GM18873 (cell line): ENCODE measurements around the gene INPP1.
"Not testable (repeated sequence)": the region's sequence is repeated elsewhere in the genome, so short reads cannot be mapped to it uniquely, and the experiment has no call there.

Experiments
- ATAC-seq: cut with Tn5 transposase; IDR thresholded peaks from one replicate; pipeline ENCODE4 v1.9.1; 2021; ENCODE audit warnings: mild to moderate bottlenecking, moderate library complexity, moderate number of reproducible peaks; ENCODE audit not compliant: unreplicated experiment, low FRiP score

The INPP1 gene, protein sequence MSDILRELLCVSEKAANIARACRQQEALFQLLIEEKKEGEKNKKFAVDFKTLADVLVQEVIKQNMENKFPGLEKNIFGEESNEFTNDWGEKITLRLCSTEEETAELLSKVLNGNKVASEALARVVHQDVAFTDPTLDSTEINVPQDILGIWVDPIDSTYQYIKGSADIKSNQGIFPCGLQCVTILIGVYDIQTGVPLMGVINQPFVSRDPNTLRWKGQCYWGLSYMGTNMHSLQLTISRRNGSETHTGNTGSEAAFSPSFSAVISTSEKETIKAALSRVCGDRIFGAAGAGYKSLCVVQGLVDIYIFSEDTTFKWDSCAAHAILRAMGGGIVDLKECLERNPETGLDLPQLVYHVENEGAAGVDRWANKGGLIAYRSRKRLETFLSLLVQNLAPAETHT

DNA sequence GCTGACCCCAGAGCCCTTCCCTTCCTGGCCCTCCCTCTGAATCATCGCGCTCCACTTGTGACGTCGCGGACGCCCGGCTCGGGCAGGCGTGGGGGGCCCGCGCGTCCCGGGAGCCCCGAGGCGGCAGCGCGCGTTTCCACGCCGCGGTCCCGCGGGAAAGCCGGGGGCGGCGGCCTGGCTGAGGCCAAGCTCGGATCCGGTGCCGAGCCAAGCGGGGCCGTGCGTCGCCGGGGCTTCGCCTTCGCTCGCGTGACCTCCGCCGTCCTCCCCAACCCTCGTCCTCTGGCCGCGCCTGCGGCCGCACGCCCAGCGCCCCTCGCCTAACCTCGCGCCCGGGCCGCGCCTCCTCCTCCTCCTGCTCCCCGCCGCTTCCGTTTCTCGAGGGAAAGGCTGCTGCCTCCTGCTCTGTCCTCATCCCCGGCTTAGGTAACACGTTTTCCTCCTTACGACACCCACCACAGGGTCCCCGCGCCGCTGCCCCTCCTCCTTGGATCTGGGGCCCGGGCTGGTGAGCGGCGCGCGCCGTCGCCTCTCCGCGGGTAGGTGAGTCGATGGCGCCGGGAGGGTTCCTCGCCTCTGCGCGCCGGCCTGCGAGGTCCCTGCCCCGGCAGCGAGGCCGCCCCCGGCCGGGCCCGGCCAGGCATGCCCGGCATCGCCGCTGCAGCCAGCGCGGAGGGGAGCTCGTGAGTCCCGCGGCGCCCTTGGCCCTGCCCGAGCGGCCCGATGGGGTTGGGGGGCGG lies at the start of gene INPP1:
TSS of gene INPP1 (plus strand) at position 54 of the 740 bp plus-strand sequence. CDS start 16,514 bp downstream, outside the sequence.
- ATAC-seq: peak; percentile 46

DNA sequence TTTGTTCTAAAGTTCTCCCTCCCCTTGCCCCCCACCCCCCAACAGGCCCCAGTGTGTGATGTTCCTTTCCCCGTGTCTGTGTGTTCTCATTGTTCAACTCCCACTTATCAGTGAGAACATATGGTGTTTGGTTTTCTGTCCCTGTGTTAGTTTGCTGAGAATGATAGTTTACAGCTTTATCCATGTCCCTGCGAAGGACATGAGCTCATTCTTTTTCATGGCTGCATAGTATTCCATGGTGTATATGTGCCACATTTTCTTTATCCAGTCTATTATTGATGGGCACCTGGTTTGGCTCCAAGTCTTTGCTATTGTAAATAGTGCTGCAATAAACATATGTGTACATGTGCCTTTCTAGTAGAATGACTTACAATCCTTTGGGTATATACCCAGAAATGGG lies 45.5 kb upstream of the INPP1 start:
- ATAC-seq: not testable (repeated sequence)

DNA sequence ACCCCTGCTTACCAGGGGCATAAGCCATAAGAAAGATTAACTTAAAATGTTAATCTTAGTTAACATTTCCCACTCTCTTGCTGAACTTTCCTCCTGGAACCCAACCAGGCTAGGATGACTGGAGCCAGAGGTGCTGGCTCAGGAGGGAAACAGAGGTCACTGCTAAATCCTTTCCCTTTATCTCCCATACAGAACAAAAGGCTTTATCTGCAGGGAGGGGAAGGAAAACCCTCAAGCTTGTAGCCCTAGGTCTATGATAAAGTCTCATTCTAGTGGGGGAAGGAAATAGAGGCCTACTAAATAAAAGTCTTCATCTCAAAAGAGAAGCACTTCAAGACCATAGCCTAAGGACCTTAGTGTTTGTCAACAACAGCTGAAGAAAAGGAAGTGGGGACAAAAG lies 42.4 kb upstream of the INPP1 start:
- no peak for ATAC-seq

DNA sequence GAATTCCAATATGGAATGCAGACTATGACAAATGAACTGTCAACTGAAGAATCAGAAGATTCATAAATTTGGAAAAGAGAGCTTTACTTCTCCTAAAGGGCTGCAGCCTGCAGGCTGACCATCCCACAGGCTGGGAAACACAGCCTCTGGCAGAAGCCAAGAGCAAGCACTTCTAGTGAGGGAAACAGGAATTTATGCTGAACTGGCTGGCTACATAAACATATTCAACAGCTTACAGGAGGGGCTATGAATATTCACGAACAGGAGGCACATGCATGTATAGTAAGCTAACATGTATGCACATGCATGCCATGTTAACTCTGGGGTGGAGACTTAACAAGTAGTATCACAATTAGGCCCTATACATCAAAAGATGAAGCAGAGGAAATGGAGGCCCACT lies 41.3 kb upstream of the INPP1 start:
- no peak for ATAC-seq

DNA sequence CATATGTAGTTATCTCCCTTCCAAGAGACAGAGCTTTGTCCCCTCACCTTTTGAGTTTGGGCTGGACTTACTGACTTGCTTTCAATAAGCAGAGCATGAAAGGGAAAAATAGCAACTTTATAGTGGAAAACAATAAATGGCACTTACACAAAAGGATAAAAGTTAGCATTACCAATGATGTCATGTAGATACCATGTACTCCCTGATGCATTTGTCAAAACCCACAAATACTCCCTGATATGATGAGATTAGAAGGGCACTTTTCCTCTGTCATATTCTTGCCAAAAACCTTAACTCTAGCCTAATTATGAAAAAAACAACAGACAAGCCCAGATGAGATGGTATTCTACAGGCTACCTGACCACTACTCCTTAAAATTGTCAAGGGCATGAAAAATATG lies 39.7 kb upstream of the INPP1 start:
- ATAC-seq: no peak

DNA sequence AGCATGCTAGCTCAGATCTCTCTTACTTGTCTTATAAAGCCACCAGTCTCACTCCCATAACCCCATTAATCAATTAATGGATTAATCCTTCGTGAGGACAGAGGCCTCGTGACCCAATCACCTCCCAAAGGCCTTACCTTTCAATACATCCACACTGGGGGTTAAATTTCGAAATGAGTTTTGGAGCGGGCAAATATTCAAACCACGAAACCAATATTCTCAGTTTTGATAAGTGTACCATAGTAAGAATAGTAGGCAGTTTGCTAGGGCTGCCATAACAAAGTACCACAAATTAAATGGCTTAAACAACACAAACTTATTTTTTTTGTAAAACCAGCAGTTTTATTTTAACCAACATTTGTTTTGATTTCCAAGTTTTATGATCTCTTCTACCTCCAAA lies 39.0 kb upstream of the INPP1 start:
- peak; percentile 64 for ATAC-seq

DNA sequence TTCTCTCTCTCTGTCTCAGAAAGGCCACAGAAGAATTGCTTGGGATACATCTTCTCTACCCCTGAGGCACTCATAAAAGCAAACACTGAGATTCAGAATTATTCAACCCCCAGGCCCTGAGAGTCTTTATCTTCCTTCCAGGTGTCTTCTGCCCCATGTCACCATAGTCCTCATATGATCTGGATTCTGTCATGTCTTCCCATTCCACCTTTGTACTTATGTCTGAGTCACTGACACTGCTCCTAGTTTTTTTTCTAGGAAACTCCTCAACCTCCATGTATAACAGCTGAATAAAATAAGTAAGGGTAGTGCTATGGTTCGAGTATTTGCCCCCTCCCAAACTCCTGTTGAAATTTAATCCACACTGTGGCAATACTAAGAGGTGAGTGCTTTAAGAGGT lies 35.4 kb upstream of the INPP1 start:
- no peak for ATAC-seq

DNA sequence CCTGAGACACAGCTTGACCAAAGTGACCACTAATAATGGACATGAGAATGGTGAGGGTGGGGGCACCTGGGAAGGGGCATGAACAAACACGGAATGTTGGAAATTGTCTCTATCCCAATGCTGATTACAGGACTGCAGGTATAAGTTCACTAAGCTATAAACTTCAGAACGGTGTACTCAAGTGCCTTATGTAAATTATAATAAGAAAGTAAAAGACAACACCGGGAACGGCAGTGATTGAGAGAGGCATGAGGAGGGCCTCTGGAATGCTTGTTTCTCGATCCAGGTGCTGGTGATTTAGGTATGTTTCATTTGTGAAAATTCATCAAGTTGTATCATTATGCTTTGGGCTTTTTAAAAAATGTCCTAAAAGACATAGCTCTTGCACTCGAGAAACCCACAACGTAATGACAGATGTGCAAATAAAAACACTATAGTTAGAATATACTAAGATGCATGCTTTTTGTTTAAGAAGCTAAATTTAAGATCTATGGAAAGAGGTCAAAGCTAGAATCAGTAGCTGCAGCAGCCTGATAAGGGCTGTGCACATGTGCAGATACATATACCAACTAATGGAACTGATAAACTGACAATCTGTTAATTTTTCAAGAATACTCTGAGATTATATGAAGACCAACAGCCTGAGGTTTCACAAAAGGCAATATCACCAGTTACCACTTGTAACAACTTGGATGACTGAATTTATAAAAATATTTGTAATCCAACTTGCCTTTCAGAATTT lies 31.3 kb upstream of the INPP1 start:
- ATAC-seq: no peak

DNA sequence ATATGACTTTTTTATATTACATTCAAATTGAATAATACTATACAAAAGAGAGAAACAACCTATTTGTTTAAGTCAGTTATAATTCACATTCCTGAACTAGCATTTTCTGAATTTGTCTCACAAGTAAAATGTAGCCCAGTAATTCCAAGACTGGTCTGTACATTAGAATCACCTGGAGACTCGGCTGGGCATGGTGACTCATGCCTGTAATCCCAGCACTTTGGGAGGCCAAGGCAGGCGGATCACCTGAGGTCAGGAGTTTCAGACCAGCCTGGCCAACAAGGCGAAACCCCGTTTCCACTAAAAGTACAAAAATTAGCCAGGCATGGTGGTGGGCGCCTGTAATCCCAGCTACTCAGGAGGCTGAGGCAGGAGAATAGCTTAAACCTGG lies 30.8 kb upstream of the INPP1 start:
- not testable (repeated sequence) for ATAC-seq

DNA sequence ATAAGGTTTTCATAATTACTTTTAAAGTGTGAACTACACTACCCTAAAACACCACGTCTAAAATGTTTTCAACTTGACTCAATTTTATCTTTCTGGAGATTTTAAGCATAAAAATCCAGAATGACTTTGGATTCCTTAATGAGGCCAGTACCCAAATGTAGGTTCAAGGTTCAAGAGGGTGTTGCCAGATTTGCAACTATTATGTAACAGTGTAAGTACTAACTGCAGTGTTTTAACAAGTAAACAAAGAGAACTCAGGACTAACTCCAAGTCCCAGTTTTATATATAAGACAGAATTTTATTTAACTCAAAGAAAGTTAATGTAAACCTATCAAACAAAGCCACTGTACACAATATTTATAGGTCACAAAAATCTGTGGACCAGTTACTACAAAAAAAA lies 29.5 kb upstream of the INPP1 start:
- ATAC-seq: no peak

DNA sequence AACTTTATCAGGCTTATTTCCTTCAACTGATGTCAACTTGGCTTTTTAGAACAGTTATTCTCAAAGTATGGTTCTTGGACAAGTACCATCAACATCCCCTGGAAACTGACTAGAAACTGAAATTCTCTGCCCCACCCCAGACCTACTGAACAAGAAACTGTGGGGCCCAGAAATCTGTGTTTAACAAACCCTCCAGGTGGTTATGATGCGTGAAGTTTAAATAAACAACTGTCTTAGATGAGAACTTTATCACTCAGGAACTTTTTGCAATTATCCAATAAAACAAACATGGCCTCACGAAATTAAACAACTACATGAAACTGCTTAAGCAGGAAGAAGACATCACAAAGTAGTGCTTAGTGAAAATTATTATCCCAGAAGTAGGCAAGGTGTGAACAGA lies 28.1 kb upstream of the INPP1 start:
- no peak for ATAC-seq

DNA sequence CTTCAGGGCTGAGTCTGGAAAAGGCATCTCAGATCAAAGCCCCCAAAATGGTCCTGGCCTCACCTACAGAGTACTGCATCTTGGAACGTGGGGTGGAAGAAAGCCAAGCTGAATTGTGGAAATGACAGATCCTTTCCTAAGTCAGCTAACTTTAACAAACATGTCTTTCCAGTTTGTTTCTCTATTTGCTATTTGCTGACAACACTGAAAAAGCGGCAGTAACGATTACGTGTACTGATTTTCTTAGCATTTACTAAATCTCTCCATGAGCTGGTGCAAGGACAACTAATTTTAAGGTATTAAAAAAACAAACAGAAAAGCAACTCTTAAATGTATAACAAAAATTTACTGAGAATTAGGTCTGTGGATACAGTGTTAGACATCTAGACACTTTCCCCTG lies 24.9 kb upstream of the INPP1 start:
- ATAC-seq: no peak

DNA sequence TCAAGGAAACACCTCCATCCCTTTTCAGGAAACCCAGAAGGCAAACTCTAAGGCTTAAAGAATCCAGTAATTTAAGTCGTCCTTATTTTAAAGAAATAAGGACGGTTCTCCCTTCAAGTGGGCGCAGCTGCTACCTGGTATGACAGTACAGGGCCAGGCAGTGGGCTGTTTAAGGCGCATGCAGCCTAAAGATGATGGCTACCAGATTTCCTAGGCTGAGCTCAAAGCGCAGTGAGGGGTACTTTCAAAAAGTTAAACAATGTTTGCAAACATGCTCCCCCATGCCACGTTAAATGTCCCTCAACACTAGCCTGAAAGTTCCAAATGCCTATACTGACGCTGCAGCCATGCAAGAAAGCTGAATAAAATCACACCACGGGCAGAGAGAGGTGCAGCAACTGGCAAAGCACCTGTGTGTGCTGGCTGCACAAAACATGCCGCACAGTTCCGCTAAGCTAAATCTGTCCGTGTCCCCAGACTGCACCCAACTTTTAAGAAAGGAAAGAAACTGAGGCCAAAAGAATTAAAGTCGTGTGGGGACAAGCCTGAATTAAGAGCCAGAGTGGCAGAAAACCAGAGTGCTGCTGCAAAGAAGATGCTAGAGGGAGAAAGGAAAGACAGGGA lies 24.3 kb upstream of the INPP1 start:
- ATAC-seq: peak; percentile 21

DNA sequence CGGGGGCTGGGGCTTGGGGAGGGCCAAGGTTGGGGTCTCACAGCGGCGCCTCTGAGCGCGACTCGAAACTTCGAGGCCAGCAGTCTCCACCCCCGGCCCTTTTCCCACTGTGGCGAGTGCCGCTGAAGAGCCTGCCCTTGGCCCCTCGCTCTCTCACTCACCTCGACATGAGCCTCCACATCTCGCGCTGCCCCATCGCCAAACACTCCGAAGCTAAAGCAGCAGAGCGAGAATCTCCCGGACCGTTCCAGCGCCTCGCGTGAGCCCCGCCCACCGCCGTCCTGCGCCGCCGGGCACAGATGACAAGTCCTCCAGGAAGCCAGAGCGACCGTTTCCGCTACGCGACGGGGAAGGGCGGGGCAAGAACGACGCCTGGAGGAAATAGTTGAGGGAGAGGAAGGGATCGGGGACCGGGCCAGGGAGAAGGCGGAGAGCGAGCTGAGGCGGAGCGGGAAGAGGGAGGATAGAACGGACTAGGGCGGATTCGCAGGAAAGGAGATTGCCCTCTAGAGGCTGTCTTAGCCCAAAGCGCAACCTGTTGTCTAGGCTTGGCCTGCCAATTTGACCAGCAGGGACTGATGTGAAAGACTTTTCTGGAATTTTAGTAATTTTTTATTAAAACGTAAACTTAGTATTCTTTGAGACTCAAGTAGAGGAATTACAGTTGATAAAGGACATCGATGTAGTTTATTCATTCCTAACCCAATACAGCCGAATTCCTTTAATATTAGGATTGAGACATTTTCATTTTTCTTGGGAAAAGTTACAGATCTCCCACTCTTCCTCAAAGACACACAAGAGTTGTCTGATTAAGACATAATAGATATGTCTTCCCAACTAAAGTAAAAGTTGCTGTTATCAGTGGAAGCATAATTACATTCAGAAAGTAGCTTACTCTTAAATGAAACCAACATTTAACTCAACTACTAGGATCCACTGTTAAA lies 23.6 kb upstream of the INPP1 start, which contains the start of gene HIBCH:
TSS of gene HIBCH (minus strand) at position 272 of the 944 bp plus-strand sequence. CDS start at position 196, 76 bp downstream.
- ATAC-seq: peak; percentile 83

DNA sequence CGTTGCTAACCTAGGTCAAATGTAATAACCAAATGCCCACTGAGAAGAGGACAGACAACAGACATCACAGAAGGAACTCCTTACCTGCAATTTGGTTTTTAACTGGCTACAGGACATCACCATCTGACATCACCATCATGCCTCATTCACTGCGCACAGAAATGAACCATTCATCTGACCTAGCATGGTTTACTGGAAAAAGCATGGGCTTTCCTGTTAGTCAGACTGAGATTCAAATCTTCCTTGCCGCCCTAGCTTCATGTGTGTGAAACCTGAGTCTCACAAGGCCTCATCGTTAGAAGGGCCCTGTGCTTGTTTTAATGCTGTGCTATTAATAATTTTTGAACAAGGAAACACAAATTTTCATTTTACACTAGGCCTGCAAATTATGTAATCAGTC lies 22.7 kb upstream of the INPP1 start:
- ATAC-seq: no peak

DNA sequence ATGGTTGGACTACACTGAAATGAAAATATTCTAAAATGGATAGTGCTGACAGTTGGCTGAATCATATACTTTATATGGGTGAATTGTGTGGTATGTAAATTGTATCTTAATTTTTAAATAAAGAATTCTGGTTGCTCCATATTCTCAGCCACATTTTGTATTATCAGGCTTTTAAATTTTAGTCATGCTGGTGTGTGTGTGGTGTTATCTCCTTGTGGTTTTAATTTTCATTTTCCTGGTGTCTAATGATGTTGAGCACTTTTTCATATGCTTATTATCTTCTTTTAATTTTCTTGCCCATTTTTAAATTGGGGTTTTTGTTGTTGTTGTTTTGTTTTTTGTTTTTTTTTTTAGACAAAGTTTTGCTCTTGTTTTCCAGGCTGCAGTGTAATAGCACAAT lies 20.0 kb upstream of the INPP1 start:
- ATAC-seq: no peak

DNA sequence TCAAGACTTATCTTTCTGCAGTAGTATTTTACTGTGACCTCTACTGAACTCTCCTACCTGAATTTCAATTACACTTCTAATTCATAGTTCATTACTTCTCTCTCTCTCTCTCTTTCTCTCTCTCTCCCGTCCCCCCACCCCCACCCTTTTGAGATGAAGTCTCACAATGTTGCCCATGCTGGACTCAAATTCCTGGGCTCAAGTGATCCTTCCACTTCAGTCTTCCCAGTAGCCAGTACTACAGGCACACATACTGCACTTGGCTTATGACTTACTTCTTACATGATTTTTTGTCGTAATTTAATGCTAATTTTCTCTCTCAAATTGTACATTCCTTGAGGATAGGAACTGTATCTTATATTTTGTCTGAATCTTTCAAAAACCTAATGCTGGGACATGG lies 17.8 kb upstream of the INPP1 start:
- no peak for ATAC-seq

DNA sequence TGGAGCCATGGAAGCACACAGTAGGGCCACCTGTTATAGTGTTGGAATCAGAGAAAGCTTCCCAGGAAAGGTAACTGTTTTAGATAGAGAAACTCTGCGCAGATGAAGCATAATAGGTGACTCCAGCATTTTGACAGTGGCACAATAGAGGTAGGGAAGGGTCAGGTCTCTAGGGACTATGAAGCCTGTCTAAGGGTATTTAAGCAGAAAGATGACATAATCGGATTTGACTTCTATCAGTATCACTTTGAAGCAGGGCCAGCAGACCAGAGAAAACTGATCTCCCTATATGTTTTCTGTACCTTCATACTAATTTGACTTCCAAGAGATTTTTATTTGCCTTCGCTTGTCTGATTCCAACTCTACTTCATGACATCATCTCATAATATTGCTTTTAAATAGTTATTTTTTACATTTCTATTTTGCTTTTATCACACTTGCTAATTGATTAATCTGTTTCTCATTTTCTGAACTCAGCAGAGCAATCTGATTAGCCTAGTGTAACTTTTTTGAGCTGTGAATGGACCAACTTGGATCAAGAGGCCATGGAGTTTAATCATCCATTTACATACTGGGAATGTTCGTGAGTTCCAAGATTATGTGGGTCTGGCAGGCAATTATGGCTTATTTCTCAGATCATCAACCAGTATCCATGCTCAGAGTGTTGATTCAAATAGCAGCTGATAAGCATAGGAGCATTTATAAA lies 15.4 kb upstream of the INPP1 start:
- no peak for ATAC-seq

DNA sequence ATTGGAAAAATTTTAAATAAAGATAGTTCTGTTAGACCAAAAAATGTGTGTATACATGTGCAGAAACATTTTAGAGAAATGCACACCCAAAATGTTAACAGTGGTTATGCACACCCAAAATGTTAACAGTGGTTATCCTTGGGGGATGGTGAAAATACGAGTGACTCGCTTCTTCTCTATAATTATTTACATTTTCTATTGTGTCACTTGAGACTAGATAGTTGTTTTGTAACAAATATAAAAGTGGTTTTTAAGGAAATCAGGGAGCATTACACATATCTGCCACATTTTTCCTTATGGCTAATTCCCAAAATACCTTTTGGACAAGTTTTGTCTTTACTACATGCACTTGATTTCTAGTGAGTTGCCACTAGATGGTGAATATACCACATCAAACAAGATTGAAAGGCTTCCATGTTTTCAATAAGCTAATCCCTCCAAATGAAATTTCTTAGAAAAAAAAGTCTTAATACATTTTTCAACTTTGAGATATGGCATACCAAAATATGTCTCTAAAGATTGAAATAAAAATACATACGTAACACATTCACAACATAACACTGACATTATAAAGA lies 14.7 kb upstream of the INPP1 start:
- no peak for ATAC-seq
